ENCODE measurements around the gene RBM20. TPM values are rescaled to one million over a fixed set of nuclear protein-coding genes. Genes with fewer than 3 reads are reported as not detected.

The RBM20 gene
- total RNA-seq: not detected in 2 replicates

GRCh38 chr10:110643653-110644597 lies at the start of gene RBM20:
RBM20 (plus strand) TSS chr10:110644336; CDS start chr10:110644455, 119 bp downstream.

GRCh38 chr10:110871298-110872084 lies 227.4 kb downstream of the RBM20 start, which contains the start of gene PDCD4:
PDCD4 (plus strand) TSS chr10:110871928; CDS start chr10:110876028, 4,100 bp downstream.

Other genes with a start within 250 kb of the RBM20 start
- gene DUSP5, start 146.4 kb upstream of the RBM20 start, total RNA-seq: 17.7 and 28.5 TPM in 2 replicates
- gene SMC3, start 76.6 kb upstream of the RBM20 start, total RNA-seq: 7.2 and 9.4 TPM in 2 replicates
- 36.1 and 53.0 TPM in 2 replicates for gene PDCD4, start 227.6 kb downstream of the RBM20 start, total RNA-seq

Data from cardiac atrium fibroblast (primary cell).